Measurements from ENCODE around the gene TMEM86B. TPM values are rescaled to one million over a fixed set of nuclear protein-coding genes. Genes with fewer than 3 reads are reported as not detected.

TMEM86B gene
- total and polyA plus RNA-seq, 12 donors: 0.20 to 47.8 (median 4.3) TPM

DNA sequence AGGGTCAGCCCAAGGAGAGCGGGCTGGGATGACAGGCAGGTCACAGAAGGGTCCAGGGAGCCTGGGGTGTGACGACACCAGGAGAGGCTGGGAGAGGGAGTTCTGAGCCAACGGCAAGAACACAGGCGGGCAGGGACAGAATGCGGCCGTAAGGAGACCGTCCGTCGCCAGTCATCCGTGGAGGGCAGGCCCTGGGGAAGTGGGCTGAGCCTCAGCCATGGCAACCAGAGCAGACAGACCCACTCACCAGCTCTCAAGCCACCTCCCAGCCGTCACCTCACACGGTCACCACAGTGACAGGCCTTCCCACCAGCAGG, 3.7 kb upstream of the TMEM86B start:
- Histone ChIP-seq H3K36me3 (replicated peaks in 1 of 2) (peaks cover 0 to 86% of the 10 kb centered on the region in 2 donors), H3K4me3 (no peak overlapping the region), H3K27me3 (no peaks in the 10 kb centered on the region), H3K9me3 (replicated peaks in 1 of 3) (no peaks in the 10 kb centered on the region), H3K27ac (no peak overlapping the region), H3K4me1 (replicated peaks in 1 of 2) (peaks cover 8 to 11% of the 10 kb centered on the region in 2 donors)
- intact Hi-C loops (cut with DNase I): no loop called here
- WGBS, 4 donors: 66 to 87% (median 85%) methylated on average over 11 to 12 of the region's 12 CpGs
- TF ChIP-seq, protein P1, sequence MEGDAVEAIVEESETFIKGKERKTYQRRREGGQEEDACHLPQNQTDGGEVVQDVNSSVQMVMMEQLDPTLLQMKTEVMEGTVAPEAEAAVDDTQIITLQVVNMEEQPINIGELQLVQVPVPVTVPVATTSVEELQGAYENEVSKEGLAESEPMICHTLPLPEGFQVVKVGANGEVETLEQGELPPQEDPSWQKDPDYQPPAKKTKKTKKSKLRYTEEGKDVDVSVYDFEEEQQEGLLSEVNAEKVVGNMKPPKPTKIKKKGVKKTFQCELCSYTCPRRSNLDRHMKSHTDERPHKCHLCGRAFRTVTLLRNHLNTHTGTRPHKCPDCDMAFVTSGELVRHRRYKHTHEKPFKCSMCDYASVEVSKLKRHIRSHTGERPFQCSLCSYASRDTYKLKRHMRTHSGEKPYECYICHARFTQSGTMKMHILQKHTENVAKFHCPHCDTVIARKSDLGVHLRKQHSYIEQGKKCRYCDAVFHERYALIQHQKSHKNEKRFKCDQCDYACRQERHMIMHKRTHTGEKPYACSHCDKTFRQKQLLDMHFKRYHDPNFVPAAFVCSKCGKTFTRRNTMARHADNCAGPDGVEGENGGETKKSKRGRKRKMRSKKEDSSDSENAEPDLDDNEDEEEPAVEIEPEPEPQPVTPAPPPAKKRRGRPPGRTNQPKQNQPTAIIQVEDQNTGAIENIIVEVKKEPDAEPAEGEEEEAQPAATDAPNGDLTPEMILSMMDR (IDR thresholded peaks at IDR 0.05): no peak
- TF ChIP-seq POLR2A (IDR thresholded peaks at IDR 0.05): no peak
- DNase-seq: no peak

GRCh38 chr19:55231391-55232285, 3.1 kb upstream of the TMEM86B start:
- TF ChIP-seq, protein P1 (IDR thresholded peaks at IDR 0.05): no peak
- no peak for TF ChIP-seq POLR2A (IDR thresholded peaks at IDR 0.05)
- H3K4me3 ChIP-seq: no peak overlapping the region
- H3K27ac ChIP-seq: no peak overlapping the region
- H3K4me1 ChIP-seq (replicated peaks in 1 of 2): peaks cover 8 to 11% of the 10 kb centered on the region in 2 donors
- H3K36me3 ChIP-seq (replicated peaks in 1 of 2): peaks cover 0 to 86% of the 10 kb centered on the region in 2 donors
- 87 to 90% (median 88%) methylated on average over 19 to 30 of the region's 30 CpGs for WGBS, 4 donors
- intact Hi-C loops (cut with DNase I): no loop called here
- no peak for DNase-seq
- H3K9me3 ChIP-seq (replicated peaks in 1 of 3): no peaks in the 10 kb centered on the region
- H3K27me3 ChIP-seq: no peaks in the 10 kb centered on the region

DNA sequence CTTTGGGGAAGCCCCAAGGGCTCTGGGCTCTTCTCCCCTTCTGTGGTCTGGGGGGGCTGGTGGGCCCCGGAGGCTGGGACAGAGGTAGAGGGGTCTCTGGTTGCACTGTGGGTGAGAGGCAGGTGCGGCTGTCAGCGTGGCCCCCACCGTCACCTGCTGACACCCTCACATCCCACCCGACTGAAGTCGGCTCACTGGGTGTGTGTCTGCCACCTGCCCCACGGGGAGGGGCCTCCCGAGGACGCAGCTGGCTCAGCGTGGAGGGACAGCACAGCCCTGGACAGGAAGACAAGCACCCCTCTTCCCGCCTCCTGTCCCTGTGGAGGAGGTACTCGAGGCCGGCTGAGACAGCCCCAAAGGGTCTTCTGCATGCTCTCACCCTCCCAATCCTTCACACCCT, 2.2 kb upstream of the TMEM86B start:
- H3K27ac ChIP-seq: no peak overlapping the region
- DNase-seq: no peak
- TF ChIP-seq, protein P1 (IDR thresholded peaks at IDR 0.05): no peak
- TF ChIP-seq POLR2A (IDR thresholded peaks at IDR 0.05): no peak
- 68 to 75% (median 74%) methylated on average over 7 to 13 of the region's 13 CpGs for WGBS, 4 donors
- intact Hi-C loops (cut with DNase I): no loop called here
- H3K36me3 ChIP-seq (replicated peaks in 1 of 2): peaks cover 0 to 84% of the 10 kb centered on the region in 2 donors
- peaks cover 8 to 11% of the 10 kb centered on the region in 2 donors for H3K4me1 ChIP-seq (replicated peaks in 1 of 2)
- H3K27me3 ChIP-seq: no peaks in the 10 kb centered on the region
- H3K9me3 ChIP-seq (replicated peaks in 1 of 3): no peaks in the 10 kb centered on the region
- H3K4me3 ChIP-seq: no peak overlapping the region

GRCh38 chr19:55230329-55230728, 1.8 kb upstream of the TMEM86B start:
- DNase-seq: no peak
- no peaks in the 10 kb centered on the region for H3K9me3 ChIP-seq (replicated peaks in 1 of 3)
- peaks cover 0 to 82% of the 10 kb centered on the region in 2 donors for H3K36me3 ChIP-seq (replicated peaks in 1 of 2)
- WGBS, 4 donors: 73 to 93% (median 76%) methylated on average over 8 to 13 of the region's 13 CpGs
- intact Hi-C loops (cut with DNase I): no loop called here
- H3K27ac ChIP-seq: peak overlapping the region in 1 of 5 donors; percentile 32
- peaks cover 8 to 11% of the 10 kb centered on the region in 2 donors for H3K4me1 ChIP-seq (replicated peaks in 1 of 2)
- TF ChIP-seq POLR2A (IDR thresholded peaks at IDR 0.05): no peak
- TF ChIP-seq, protein P1 (IDR thresholded peaks at IDR 0.05): no peak
- no peak overlapping the region for H3K4me3 ChIP-seq
- H3K27me3 ChIP-seq: no peaks in the 10 kb centered on the region

All from adrenal gland (tissue), 12 donors.